ENCODE results near the gene CHURC1. TPM values are rescaled to one million over a fixed set of nuclear protein-coding genes. Genes with fewer than 3 reads are reported as not detected.

Gene CHURC1
- total RNA-seq, 1 donor from 2014 or later, result 52.5 TPM

GRCh38 chr14:64960762-64961276 is 46.6 kb downstream of the CHURC1 start:
- intact Hi-C loops (cut with DNase I), result no loop called here
- Histone ChIP-seq H3K4me1 (no peaks in the 10 kb centered on the region), H3K27ac (no peak overlapping the region), H3K27me3 (no peaks in the 10 kb centered on the region), H3K9me3 (no peaks in the 10 kb centered on the region), H3K4me3 (no peak overlapping the region), H3K36me3 (no peaks in the 10 kb centered on the region)
- peak; percentile 44 for DNase-seq
- no peak for TF ChIP-seq CTCF (IDR thresholded peaks at IDR 0.05)
- ATAC-seq, result peak; percentile 13

GRCh38 chr14:64963611-64964010 is 49.4 kb downstream of the CHURC1 start:
- no peaks in the 10 kb centered on the region for H3K4me1 ChIP-seq
- no peak overlapping the region for H3K27ac ChIP-seq
- no peaks in the 10 kb centered on the region for H3K9me3 ChIP-seq
- intact Hi-C loops (cut with DNase I), result no loop called here
- ATAC-seq, result no peak
- no peaks in the 10 kb centered on the region for H3K36me3 ChIP-seq
- no peak overlapping the region for H3K4me3 ChIP-seq
- H3K27me3 ChIP-seq, result no peaks in the 10 kb centered on the region
- no peak for DNase-seq
- no peak for TF ChIP-seq CTCF (IDR thresholded peaks at IDR 0.05)

GRCh38 chr14:64965356-64966000 is 51.2 kb downstream of the CHURC1 start:
- Histone ChIP-seq H3K4me1 (peaks cover under 1% of the 10 kb centered on the region), H3K36me3 (no peaks in the 10 kb centered on the region), H3K27me3 (no peaks in the 10 kb centered on the region), H3K27ac (no peak overlapping the region), H3K4me3 (no peak overlapping the region), H3K9me3 (no peaks in the 10 kb centered on the region)
- DNase-seq, result peak; percentile 53
- ATAC-seq, result no peak
- no peak for TF ChIP-seq CTCF (IDR thresholded peaks at IDR 0.05)
- intact Hi-C loops (cut with DNase I), result no loop called here

- Histone ChIP-seq H3K27me3 (no peaks in the 10 kb centered on the region), H3K36me3 (no peaks in the 10 kb centered on the region), H3K27ac (peak overlapping the region; percentile 17), H3K9me3 (no peaks in the 10 kb centered on the region), H3K4me3 (no peak overlapping the region), H3K4me1 (peaks cover 10% of the 10 kb centered on the region)
- peak; percentile 77 for DNase-seq
- ATAC-seq, result peak; percentile 82
- TF ChIP-seq CTCF (IDR thresholded peaks at IDR 0.05), result no peak
- intact Hi-C loops (cut with DNase I), result no loop called here
Observed at GRCh38 chr14:64966976-64967375, 52.7 kb downstream of the CHURC1 start.

GRCh38 chr14:64968167-64968566 is 53.9 kb downstream of the CHURC1 start:
- Histone ChIP-seq H3K27ac (no peak overlapping the region), H3K4me3 (no peak overlapping the region), H3K36me3 (no peaks in the 10 kb centered on the region), H3K9me3 (no peaks in the 10 kb centered on the region), H3K4me1 (peaks cover 10% of the 10 kb centered on the region), H3K27me3 (no peaks in the 10 kb centered on the region)
- DNase-seq (peak; percentile 36), ATAC-seq (no peak)
- intact Hi-C loops (cut with DNase I), result no loop called here
- TF ChIP-seq CTCF (IDR thresholded peaks at IDR 0.05), result no peak

All from upper lobe of right lung (tissue), 1 donor.